GM12872 (cell line): ENCODE measurements around the gene TRAF3IP3.

Experiments used
- TF ChIP-seq, protein P1 (sequence below): IDR thresholded peaks from 3 replicates; pipeline ENCODE4 v1.5.1; 2011; ENCODE audit warnings: low read depth, mild to moderate bottlenecking, low read length, moderate library complexity; ENCODE audit not compliant: insufficient read depth

The TRAF3IP3 gene

DNA sequence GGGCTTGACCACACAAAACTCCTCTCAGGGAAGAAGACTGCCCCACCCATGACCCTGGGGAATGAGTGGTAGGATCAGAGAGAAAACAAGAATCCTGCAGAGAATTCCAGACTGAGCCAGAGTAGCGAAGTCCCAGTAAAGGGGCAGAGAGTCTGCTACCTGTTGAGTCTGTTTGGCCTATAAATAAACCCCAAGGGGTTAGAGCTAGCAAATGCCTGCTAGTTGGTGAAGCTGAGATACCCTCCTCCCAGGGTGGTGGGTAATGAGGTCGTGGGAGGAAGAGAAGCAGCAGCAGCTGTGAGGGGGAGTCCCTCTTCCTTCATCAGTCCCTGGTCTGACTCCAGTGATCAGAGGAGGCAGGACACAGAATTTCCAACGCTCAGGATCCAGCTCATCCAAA lies 2.5 kb downstream of the TRAF3IP3 start:
- TF ChIP-seq, protein P1, sequence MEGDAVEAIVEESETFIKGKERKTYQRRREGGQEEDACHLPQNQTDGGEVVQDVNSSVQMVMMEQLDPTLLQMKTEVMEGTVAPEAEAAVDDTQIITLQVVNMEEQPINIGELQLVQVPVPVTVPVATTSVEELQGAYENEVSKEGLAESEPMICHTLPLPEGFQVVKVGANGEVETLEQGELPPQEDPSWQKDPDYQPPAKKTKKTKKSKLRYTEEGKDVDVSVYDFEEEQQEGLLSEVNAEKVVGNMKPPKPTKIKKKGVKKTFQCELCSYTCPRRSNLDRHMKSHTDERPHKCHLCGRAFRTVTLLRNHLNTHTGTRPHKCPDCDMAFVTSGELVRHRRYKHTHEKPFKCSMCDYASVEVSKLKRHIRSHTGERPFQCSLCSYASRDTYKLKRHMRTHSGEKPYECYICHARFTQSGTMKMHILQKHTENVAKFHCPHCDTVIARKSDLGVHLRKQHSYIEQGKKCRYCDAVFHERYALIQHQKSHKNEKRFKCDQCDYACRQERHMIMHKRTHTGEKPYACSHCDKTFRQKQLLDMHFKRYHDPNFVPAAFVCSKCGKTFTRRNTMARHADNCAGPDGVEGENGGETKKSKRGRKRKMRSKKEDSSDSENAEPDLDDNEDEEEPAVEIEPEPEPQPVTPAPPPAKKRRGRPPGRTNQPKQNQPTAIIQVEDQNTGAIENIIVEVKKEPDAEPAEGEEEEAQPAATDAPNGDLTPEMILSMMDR, result no peak

DNA sequence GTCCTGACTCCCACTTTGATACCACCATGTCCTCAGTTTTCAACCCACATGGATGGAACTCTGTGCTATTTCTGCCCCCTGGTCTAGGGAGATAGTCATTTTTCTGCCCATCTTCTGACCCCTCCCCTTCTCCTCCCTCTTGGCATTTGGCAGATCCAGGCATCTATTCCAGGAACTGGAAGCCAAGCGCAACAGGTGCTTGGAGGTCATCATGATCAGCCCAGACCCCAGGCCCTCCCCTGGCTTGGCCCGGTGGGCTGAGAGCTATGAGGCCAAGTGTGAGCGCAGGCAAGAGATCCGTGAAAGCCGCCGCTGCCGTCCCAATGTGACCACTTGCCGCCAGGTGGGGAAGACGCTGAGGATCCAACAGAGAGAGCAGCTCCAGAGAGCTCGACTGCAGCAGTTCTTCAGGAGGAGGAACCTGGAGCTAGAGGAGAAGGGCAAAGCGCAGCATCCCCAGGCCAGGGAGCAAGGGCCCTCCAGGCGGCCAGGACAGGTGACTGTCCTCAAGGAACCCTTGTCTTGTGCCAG lies 4.0 kb downstream of the TRAF3IP3 start:
- TF ChIP-seq, protein P1, result no peak

DNA sequence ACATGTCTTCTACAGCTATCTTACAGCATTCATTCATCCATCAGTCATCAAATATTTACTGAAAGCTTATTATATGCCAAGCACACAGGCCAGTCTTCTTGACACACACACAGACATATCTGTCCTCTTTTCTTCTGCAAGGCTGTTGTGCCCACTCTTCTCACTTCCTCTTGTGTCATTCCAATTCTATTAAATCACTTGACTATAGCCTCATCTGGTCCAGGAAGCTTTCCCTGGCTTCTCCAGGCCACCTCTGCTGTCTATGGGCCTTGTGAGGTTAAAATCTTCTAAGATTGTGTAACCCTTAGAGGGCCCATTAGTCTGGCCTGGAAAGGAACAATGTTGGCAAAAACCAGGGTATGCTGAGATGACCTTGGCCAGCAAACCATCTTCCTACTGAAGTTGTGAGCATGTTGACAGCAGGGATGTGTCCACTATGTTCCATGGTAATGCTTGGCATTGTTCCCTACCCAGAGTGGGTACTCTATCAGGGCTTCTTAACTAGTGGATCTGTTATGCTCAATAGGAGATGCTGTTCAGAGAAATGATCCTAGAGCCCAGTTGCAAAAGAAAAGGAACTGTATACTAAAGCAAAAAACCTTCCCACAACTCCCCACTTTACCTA lies 5.3 kb downstream of the TRAF3IP3 start:
- TF ChIP-seq, protein P1, result no peak

DNA sequence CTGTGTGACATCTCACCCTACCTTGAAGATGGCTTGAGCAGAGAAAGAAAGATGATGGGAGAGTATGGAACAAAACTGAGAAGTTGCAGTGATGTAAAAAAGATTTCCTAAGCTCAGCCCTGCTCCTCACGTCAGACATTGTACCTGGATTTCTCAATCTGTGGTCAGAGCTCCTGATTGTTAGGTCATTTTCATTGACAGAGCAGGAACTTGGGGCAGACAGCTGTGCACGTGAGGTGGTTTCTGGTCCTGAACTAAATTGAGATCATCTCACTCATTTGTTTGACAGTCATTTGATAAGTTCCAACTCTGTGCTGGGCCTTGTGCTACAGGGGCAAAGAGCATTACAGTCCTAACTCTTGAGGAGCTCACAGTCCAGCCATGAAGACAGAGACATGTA lies 10.2 kb downstream of the TRAF3IP3 start:
- TF ChIP-seq, protein P1, result no peak

DNA sequence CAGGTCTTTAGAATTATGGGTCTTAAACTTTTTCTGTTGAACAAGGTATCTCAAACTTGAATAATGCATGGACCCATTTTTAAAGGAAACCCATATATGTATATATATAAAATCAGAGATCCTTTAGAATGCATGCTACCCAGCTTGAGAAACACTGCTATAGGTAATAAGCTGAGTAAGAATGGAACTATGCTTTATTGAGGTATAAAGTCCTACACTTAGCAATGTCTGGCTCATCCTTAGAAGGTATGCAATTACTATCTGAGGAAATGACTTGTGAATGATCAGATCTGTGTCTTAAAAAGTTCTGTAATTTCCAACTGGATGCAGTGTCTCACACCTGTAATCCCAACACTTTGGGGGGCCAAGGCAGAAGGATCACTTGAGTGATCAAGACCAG lies 11.2 kb downstream of the TRAF3IP3 start:
- TF ChIP-seq, protein P1, result no peak

DNA sequence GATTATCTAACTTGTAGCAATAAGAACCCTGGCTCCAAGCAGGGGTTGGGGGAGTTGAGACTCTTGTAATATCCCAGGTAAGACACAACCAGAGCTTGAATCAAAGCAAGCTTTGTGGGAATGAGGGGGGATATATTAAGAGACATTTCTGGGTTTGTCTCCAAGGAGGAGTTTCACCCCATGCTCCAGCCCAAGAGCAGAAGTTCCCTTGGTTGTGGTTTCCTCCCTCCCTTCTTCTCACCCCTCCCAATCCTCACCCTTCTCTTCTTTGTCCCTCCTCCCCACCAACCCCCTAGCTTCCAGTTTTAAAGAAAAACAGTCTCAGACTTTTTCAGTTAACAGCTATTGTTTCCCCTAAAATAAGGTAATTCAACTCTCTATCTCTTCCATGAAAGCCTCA lies 11.9 kb downstream of the TRAF3IP3 start:
- TF ChIP-seq, protein P1, result no peak

DNA sequence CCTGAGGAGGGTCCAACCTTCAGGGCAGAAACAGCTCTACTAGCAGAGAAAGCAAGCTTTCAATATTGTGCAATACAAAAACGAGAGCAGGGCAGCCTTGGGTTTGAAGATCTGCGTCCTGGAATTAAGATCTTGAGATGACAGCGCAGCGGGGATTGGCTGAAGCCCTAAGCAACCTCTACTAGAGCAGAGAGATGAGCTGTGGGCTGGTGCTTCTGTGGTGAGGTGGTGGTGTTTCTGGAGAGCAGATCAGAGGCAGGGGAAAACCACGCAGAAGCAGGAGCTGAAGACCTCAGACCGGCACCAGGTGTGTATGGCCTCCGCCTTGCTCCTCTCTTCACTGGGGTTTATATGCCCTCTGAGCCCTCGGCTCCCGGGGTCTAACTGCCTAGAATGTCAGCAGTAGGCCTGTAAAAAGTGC lies 12.5 kb downstream of the TRAF3IP3 start:
- TF ChIP-seq, protein P1, result no peak
